GM21515 (cell line): ENCODE measurements around the gene GALNT2.

Experiments
- ATAC-seq: cut with Tn5 transposase; IDR thresholded peaks from one replicate; pipeline ENCODE4 v1.9.1; 2021; ENCODE audit not compliant: unreplicated experiment

GALNT2 gene

GRCh38 chr1:230126529-230127104 lies 59.6 kb downstream of the GALNT2 start:
- ATAC-seq, result no peak

- no peak for ATAC-seq
These were observed 60.3 kb downstream of the GALNT2 start for GRCh38 chr1:230127105-230128054.

- ATAC-seq, result no peak
These were observed 61.7 kb downstream of the GALNT2 start for GRCh38 chr1:230128569-230129285.

GRCh38 chr1:230129341-230129740 lies 62.3 kb downstream of the GALNT2 start:
- ATAC-seq, result no peak

GRCh38 chr1:230130172-230130944 lies 63.3 kb downstream of the GALNT2 start:
- no peak for ATAC-seq

- ATAC-seq, result no peak
These were observed 64.4 kb downstream of the GALNT2 start for GRCh38 chr1:230131457-230131856.

GRCh38 chr1:230132758-230133157 lies 65.7 kb downstream of the GALNT2 start:
- no peak for ATAC-seq

GRCh38 chr1:230135726-230136125 lies 68.7 kb downstream of the GALNT2 start:
- no peak for ATAC-seq

GRCh38 chr1:230136453-230137336 lies 69.7 kb downstream of the GALNT2 start:
- no peak for ATAC-seq

GRCh38 chr1:230137337-230137815 lies 70.3 kb downstream of the GALNT2 start:
- no peak for ATAC-seq

- ATAC-seq, result no peak
These were observed 71.7 kb downstream of the GALNT2 start for GRCh38 chr1:230138561-230139239.

- ATAC-seq, result no peak
These were observed 72.3 kb downstream of the GALNT2 start for GRCh38 chr1:230139315-230139714.

GRCh38 chr1:230139741-230140140 lies 72.7 kb downstream of the GALNT2 start:
- ATAC-seq, result no peak

GRCh38 chr1:230140221-230141020 lies 73.4 kb downstream of the GALNT2 start:
- ATAC-seq, result no peak

- ATAC-seq, result no peak
These were observed 74.1 kb downstream of the GALNT2 start for GRCh38 chr1:230141021-230141648.

GRCh38 chr1:230141797-230142607 lies 75.0 kb downstream of the GALNT2 start:
- no peak for ATAC-seq

- no peak for ATAC-seq
These were observed 75.7 kb downstream of the GALNT2 start for GRCh38 chr1:230142608-230143210.
